ENCODE results near the gene NDUFA11. TPM values are rescaled to one million over a fixed set of nuclear protein-coding genes. Genes with fewer than 3 reads are reported as not detected.

The NDUFA11 gene
- total RNA-seq, 2 donors from 2014 or later: 242 to 269 TPM

- Histone ChIP-seq H3K9ac (ENCODE audit: extremely low read depth, low read length, poor library complexity, severe bottlenecking) (no peak overlapping the region), H3K36me3 (ENCODE audit: control insufficient read depth, insufficient read depth, low read length) (peaks cover 89% of the 10 kb centered on the region), H3K4me1 (ENCODE audit: control insufficient read depth, insufficient read depth, low read length) (no peaks in the 10 kb centered on the region), H3K4me3 (ENCODE audit: low read length) (no peak overlapping the region), H3K27me3 (ENCODE audit: control insufficient read depth, insufficient read depth, low read length, poor library complexity, severe bottlenecking) (no peaks in the 10 kb centered on the region), H3K27ac (ENCODE audit: low read depth, low read length) (no peak overlapping the region), H3K9me3 (ENCODE audit: control insufficient read depth, low read length) (no peaks in the 10 kb centered on the region)
- DNase-seq: no peak
- Mint-ChIP-seq H3K36me3 (ENCODE audit: low read depth) (peaks cover 85% of the 10 kb centered on the region), H3K4me3 (no peak overlapping the region), H3K4me1 (no peaks in the 10 kb centered on the region), H3K27ac (no peak overlapping the region), H3K27me3 (ENCODE audit: insufficient read depth) (no peaks in the 10 kb centered on the region), H3K9me3 (no peaks in the 10 kb centered on the region)
- no peak for TF ChIP-seq CTCF (conservative IDR thresholded peaks at IDR 0.05)
- 93 to 96% methylated on average over 5 to 8 of the region's 8 CpGs for WGBS, 2 experiments (ENCODE audit: insufficient coverage in 1 of 2, insufficient read length in 1 of 2)
These were observed 23.8 kb upstream of the NDUFA11 start for GRCh38 chr19:5927441-5927821.

- peaks cover 85% of the 10 kb centered on the region for H3K36me3 Mint-ChIP-seq (ENCODE audit: low read depth)
- H3K4me3 ChIP-seq (ENCODE audit: low read length): no peak overlapping the region
- H3K4me3 Mint-ChIP-seq: no peak overlapping the region
- no peak overlapping the region for H3K27ac Mint-ChIP-seq
- H3K27me3 Mint-ChIP-seq (ENCODE audit: insufficient read depth): no peaks in the 10 kb centered on the region
- no peaks in the 10 kb centered on the region for H3K9me3 ChIP-seq (ENCODE audit: control insufficient read depth, low read length)
- no peaks in the 10 kb centered on the region for H3K4me1 Mint-ChIP-seq
- 94 to 95% methylated on average over 9 to 14 of the region's 14 CpGs for WGBS, 2 experiments (ENCODE audit: insufficient coverage in 1 of 2, insufficient read length in 1 of 2)
- no peaks in the 10 kb centered on the region for H3K4me1 ChIP-seq (ENCODE audit: control insufficient read depth, insufficient read depth, low read length)
- no peaks in the 10 kb centered on the region for H3K27me3 ChIP-seq (ENCODE audit: control insufficient read depth, insufficient read depth, low read length, poor library complexity, severe bottlenecking)
- H3K9ac ChIP-seq (ENCODE audit: extremely low read depth, low read length, poor library complexity, severe bottlenecking): no peak overlapping the region
- H3K36me3 ChIP-seq (ENCODE audit: control insufficient read depth, insufficient read depth, low read length): peaks cover 85% of the 10 kb centered on the region
- no peak overlapping the region for H3K27ac ChIP-seq (ENCODE audit: low read depth, low read length)
- H3K9me3 Mint-ChIP-seq: no peaks in the 10 kb centered on the region
- no peak for DNase-seq
- no peak for TF ChIP-seq CTCF (conservative IDR thresholded peaks at IDR 0.05)
These were observed 23.3 kb upstream of the NDUFA11 start for GRCh38 chr19:5926641-5927440.

- WGBS, 2 experiments (ENCODE audit: insufficient coverage in 1 of 2, insufficient read length in 1 of 2): 93 to 94% methylated on average over 5 to 18 of the region's 18 CpGs
- peaks cover 83% of the 10 kb centered on the region for H3K36me3 Mint-ChIP-seq (ENCODE audit: low read depth)
- no peak for DNase-seq
- H3K27ac ChIP-seq (ENCODE audit: low read depth, low read length): no peak overlapping the region
- H3K4me1 Mint-ChIP-seq: no peaks in the 10 kb centered on the region
- H3K27ac Mint-ChIP-seq: no peak overlapping the region
- no peaks in the 10 kb centered on the region for H3K27me3 ChIP-seq (ENCODE audit: control insufficient read depth, insufficient read depth, low read length, poor library complexity, severe bottlenecking)
- H3K4me3 Mint-ChIP-seq: no peak overlapping the region
- H3K4me1 ChIP-seq (ENCODE audit: control insufficient read depth, insufficient read depth, low read length): no peaks in the 10 kb centered on the region
- H3K36me3 ChIP-seq (ENCODE audit: control insufficient read depth, insufficient read depth, low read length): peaks cover 83% of the 10 kb centered on the region
- no peak overlapping the region for H3K4me3 ChIP-seq (ENCODE audit: low read length)
- H3K9ac ChIP-seq (ENCODE audit: extremely low read depth, low read length, poor library complexity, severe bottlenecking): no peak overlapping the region
- H3K9me3 Mint-ChIP-seq: no peaks in the 10 kb centered on the region
- no peaks in the 10 kb centered on the region for H3K9me3 ChIP-seq (ENCODE audit: control insufficient read depth, low read length)
- no peaks in the 10 kb centered on the region for H3K27me3 Mint-ChIP-seq (ENCODE audit: insufficient read depth)
- no peak for TF ChIP-seq CTCF (conservative IDR thresholded peaks at IDR 0.05)
These were observed 22.3 kb upstream of the NDUFA11 start for GRCh38 chr19:5925830-5926427.
